HUES48 (cell line): ENCODE results near the gene CLEC4F.
A peak's percentile ranks its signal among the peaks of the same experiment; 100 is the strongest.

ENCODE experiments used
- H3K27ac ChIP-seq: one replicate; pipeline ENCODE4 v1.7.0; 2013; ENCODE audit warnings: low read depth, low read length, inconsistent platforms
- H3K27me3 ChIP-seq: 2 replicates; pipeline ENCODE4 v1.6.1; 2013; ENCODE audit warnings: mild to moderate bottlenecking, low read length; ENCODE audit not compliant: control insufficient read depth, insufficient read depth
- H3K36me3 ChIP-seq: 2 replicates; pipeline ENCODE4 v1.6.1; 2013; ENCODE audit warnings: low read length; ENCODE audit not compliant: control insufficient read depth, insufficient read depth
- H3K4me1 ChIP-seq: 2 replicates; pipeline ENCODE4 v1.6.1; 2013; ENCODE audit warnings: mild to moderate bottlenecking, low read length; ENCODE audit not compliant: control insufficient read depth, insufficient read depth
- H3K4me3 ChIP-seq: 2 replicates; pipeline ENCODE4 v1.5.1; 2013; ENCODE audit warnings: mild to moderate bottlenecking, low read depth, low read length
- H3K9ac ChIP-seq: 2 replicates; pipeline ENCODE4 v1.6.1; 2013; ENCODE audit warnings: mild to moderate bottlenecking, low read depth, low read length, moderate library complexity
- H3K9me3 ChIP-seq: 2 replicates; pipeline ENCODE4 v1.6.1; 2013; ENCODE audit warnings: low read length; ENCODE audit not compliant: control insufficient read depth, insufficient read depth

The CLEC4F gene

GRCh38 chr2:70779911-70780545 is 40.4 kb downstream of the CLEC4F start:
- no peak overlapping the region for H3K9ac ChIP-seq
- no peak overlapping the region for H3K4me3 ChIP-seq
- no peak overlapping the region for H3K27ac ChIP-seq
- no peaks in the 10 kb centered on the region for H3K36me3 ChIP-seq
- H3K27me3 ChIP-seq = peaks cover 10% of the 10 kb centered on the region; the same call in 1 of the 2 replicates
- H3K9me3 ChIP-seq = no peaks in the 10 kb centered on the region
- peaks cover 5% of the 10 kb centered on the region for H3K4me1 ChIP-seq

DNA sequence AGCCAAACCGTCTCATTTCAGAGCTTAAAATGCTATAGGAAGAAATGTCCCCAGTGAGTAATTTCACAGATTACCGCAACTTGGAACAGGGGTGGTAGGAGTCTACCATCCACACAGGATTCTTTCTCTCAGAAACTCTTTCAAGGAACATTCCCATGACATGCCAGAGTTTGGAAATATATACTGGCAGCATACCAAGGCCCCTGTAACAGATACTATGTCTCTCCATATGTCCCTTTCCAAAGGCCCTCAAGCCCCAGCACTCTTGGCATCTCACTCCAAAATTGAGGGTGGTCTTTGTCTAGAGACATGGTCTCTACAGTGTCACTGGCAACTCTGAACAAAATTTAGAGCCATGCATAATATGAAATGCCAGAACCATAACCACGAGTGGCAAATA is 40.9 kb downstream of the CLEC4F start:
- H3K9me3 ChIP-seq = no peaks in the 10 kb centered on the region

GRCh38 chr2:70778676-70779075 is 41.7 kb downstream of the CLEC4F start:
- Histone ChIP-seq H3K9me3 (no peaks in the 10 kb centered on the region), H3K4me3 (no peak overlapping the region), H3K36me3 (no peaks in the 10 kb centered on the region), H3K27me3 (peaks cover 10% of the 10 kb centered on the region; the same call in 1 of the 2 replicates), H3K9ac (no peak overlapping the region), H3K27ac (no peak overlapping the region), H3K4me1 (no peaks in the 10 kb centered on the region)

More for the DNA sequence above, 40.9 kb downstream of the CLEC4F start:
- Histone ChIP-seq H3K36me3 (no peaks in the 10 kb centered on the region), H3K4me3 (no peak overlapping the region), H3K27ac (no peak overlapping the region), H3K9ac (no peak overlapping the region), H3K4me1 (peaks cover 2% of the 10 kb centered on the region), H3K27me3 (peaks cover 10% of the 10 kb centered on the region; the same call in 1 of the 2 replicates)

DNA sequence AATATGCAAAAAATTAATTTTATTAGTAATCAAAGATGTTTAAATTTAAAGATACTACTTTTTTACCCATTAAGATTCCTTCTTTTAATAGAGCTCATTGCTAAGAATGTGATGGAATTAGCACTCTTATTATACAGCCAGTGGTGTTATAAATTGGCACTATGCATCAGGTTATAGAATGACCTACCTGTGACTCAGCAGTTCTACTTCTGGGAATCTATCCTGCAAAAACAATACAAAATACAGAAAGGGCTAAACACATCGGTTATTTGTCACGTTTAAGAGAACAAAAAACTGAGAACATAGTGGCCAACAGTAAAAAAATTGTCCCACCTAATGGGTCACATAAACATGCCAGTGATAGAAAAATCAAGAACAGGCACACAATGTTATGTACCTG is 42.9 kb downstream of the CLEC4F start:
- Histone ChIP-seq H3K27me3 (peaks cover 10% of the 10 kb centered on the region; the same call in 1 of the 2 replicates), H3K36me3 (no peaks in the 10 kb centered on the region), H3K9ac (no peak overlapping the region), H3K27ac (no peak overlapping the region), H3K4me3 (no peak overlapping the region), H3K9me3 (no peaks in the 10 kb centered on the region), H3K4me1 (no peaks in the 10 kb centered on the region)

DNA sequence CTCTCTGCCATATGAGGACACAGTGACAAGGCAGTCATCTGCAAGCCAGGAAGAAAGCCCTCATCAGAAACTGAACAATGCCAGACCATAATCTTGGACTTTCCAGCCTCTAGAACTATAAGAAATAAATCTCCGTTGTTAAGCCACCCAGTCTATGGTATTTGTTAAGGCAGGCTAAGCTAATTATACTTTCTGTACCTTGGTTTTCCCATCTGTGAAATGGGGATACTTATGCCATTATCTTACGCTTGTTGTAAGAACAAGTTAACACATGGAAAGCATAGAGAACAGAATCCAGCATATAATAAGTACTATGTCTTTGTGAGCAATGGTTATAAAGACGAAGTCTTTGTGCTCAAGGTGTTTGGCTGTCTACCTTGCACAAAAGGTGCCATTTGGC is 44.1 kb downstream of the CLEC4F start:
- Histone ChIP-seq H3K9ac (no peak overlapping the region), H3K4me3 (no peak overlapping the region), H3K9me3 (no peaks in the 10 kb centered on the region), H3K4me1 (no peaks in the 10 kb centered on the region), H3K27ac (no peak overlapping the region), H3K27me3 (peaks cover 10% of the 10 kb centered on the region; the same call in 1 of the 2 replicates), H3K36me3 (no peaks in the 10 kb centered on the region)

- H3K9ac ChIP-seq = no peak overlapping the region
- no peak overlapping the region for H3K27ac ChIP-seq
- H3K4me1 ChIP-seq = no peaks in the 10 kb centered on the region
- no peak overlapping the region for H3K4me3 ChIP-seq
- H3K27me3 ChIP-seq = peaks cover 10% of the 10 kb centered on the region; the same call in 1 of the 2 replicates
- H3K36me3 ChIP-seq = no peaks in the 10 kb centered on the region
- no peaks in the 10 kb centered on the region for H3K9me3 ChIP-seq
Observed at GRCh38 chr2:70775141-70775540, 45.3 kb downstream of the CLEC4F start.

GRCh38 chr2:70772486-70773155 is 47.8 kb downstream of the CLEC4F start:
- H3K27me3 ChIP-seq = peaks cover 6% of the 10 kb centered on the region; the same call in 1 of the 2 replicates
- H3K27ac ChIP-seq = no peak overlapping the region
- peaks cover 12% of the 10 kb centered on the region for H3K4me1 ChIP-seq
- H3K4me3 ChIP-seq = no peak overlapping the region
- H3K36me3 ChIP-seq = no peaks in the 10 kb centered on the region
- H3K9me3 ChIP-seq = no peaks in the 10 kb centered on the region
- H3K9ac ChIP-seq = no peak overlapping the region

DNA sequence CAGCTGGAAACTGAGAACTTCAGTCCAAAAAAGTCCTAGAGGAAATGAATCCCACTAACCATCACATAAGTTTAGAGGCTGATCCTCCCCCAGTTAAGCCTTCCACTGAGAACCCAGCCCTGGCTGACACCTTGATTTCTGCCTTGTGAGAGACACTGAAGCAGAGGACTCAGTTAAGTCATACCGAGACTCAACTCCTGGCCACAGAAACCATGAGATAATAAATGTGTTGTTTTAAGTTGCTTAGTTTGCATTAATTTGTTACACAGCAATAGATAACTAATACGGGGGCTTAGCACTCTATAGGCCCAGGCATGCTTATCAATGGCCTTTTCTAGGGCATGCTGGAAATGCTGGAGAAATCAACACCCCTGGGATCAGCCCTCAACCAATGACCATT is 49.0 kb downstream of the CLEC4F start:
- no peak overlapping the region for H3K27ac ChIP-seq
- H3K9me3 ChIP-seq = no peaks in the 10 kb centered on the region
- H3K4me3 ChIP-seq = no peak overlapping the region
- H3K36me3 ChIP-seq = no peaks in the 10 kb centered on the region
- H3K27me3 ChIP-seq = peaks cover 6% of the 10 kb centered on the region; the same call in 1 of the 2 replicates
- peaks cover 12% of the 10 kb centered on the region for H3K4me1 ChIP-seq
- no peak overlapping the region for H3K9ac ChIP-seq

GRCh38 chr2:70769450-70769849 is 50.9 kb downstream of the CLEC4F start:
- Histone ChIP-seq H3K27me3 (0 out of 2 replicates have a peak, but pooled peaks cover 3% of the 10 kb centered on the region), H3K9ac (no peak overlapping the region), H3K27ac (no peak overlapping the region), H3K36me3 (no peaks in the 10 kb centered on the region), H3K4me1 (peaks cover 29% of the 10 kb centered on the region), H3K9me3 (no peaks in the 10 kb centered on the region), H3K4me3 (no peak overlapping the region)

- Histone ChIP-seq H3K36me3 (no peaks in the 10 kb centered on the region), H3K4me3 (peak overlapping the region; percentile 51), H3K27ac (peak overlapping the region; percentile 35), H3K9ac (no peak overlapping the region), H3K9me3 (no peaks in the 10 kb centered on the region), H3K4me1 (peaks cover 32% of the 10 kb centered on the region), H3K27me3 (0 out of 2 replicates have a peak, but pooled peaks cover 3% of the 10 kb centered on the region)
Observed at GRCh38 chr2:70768590-70769085, 51.8 kb downstream of the CLEC4F start.
